H9 (cell line): ENCODE results near the gene STPG3. TPM values are rescaled to one million over a fixed set of nuclear protein-coding genes. Genes with fewer than 3 reads are reported as not detected.

Experiments
- DNase-seq: peaks from one replicate; pipeline ENCODE4 v3.0.0-alpha.2; 2017
- H2AFZ ChIP-seq: one replicate; pipeline ENCODE4 v1.6.1; 2013; ENCODE audit warnings: mild to moderate bottlenecking, low read length, control low read depth, moderate library complexity
- H2AK5ac ChIP-seq: 2 replicates; pipeline ENCODE4 v1.6.1; 2013; ENCODE audit warnings: low read length, control low read depth, mixed read lengths; ENCODE audit not compliant: insufficient read length
- H2BK120ac ChIP-seq: one replicate; pipeline ENCODE4 v1.6.1; 2013; ENCODE audit warnings: low read depth, mild to moderate bottlenecking, low read length, control low read depth, inconsistent platforms; ENCODE audit not compliant: poor library complexity, severe bottlenecking
- H2BK12ac ChIP-seq: 2 replicates; pipeline ENCODE4 v1.6.1; 2013; ENCODE audit warnings: low read length, control low read depth, mixed read lengths, low read depth; ENCODE audit not compliant: insufficient read length
- H2BK15ac ChIP-seq: 2 replicates; pipeline ENCODE4 v1.6.1; 2013; ENCODE audit warnings: low read depth, low read length, control low read depth
- H2BK20ac ChIP-seq: one replicate; pipeline ENCODE4 v1.6.1; 2013; ENCODE audit warnings: low read depth, mild to moderate bottlenecking, low read length, control low read depth, inconsistent platforms; ENCODE audit not compliant: poor library complexity, severe bottlenecking
- H2BK5ac ChIP-seq: 2 replicates; pipeline ENCODE4 v1.6.1; 2013; ENCODE audit warnings: low read length, control low read depth, mixed read lengths; ENCODE audit not compliant: insufficient read length
- H3K14ac ChIP-seq: 2 replicates; pipeline ENCODE4 v1.6.1; 2013; ENCODE audit warnings: low read length, control low read depth; ENCODE audit not compliant: insufficient read depth
- H3K18ac ChIP-seq: 2 replicates; pipeline ENCODE4 v1.6.1; 2013; ENCODE audit warnings: low read depth, mild to moderate bottlenecking, mixed read lengths, low read length, control low read depth; ENCODE audit not compliant: insufficient read length
- H3K23ac ChIP-seq: 2 replicates; pipeline ENCODE4 v1.6.1; 2013; ENCODE audit warnings: low read length, control low read depth, mixed read lengths, low read depth; ENCODE audit not compliant: insufficient read length
- H3K23me2 ChIP-seq: 2 replicates; pipeline ENCODE4 v1.6.1; 2013; ENCODE audit warnings: low read depth, mild to moderate bottlenecking, mixed read lengths, low read length, control low read depth; ENCODE audit not compliant: insufficient read length, poor library complexity, severe bottlenecking
- H3K27ac ChIP-seq: 2 replicates; pipeline ENCODE4 v1.5.1; 2013; ENCODE audit warnings: low read length, control low read depth, mixed read lengths, low read depth; ENCODE audit not compliant: insufficient read length
- H3K27me3 ChIP-seq: 2 replicates; pipeline ENCODE4 v1.6.1; 2013; ENCODE audit warnings: low read length, control low read depth, inconsistent platforms; ENCODE audit not compliant: insufficient read depth
- H3K4ac ChIP-seq: 2 replicates; pipeline ENCODE4 v1.6.1; 2013; ENCODE audit warnings: low read depth, mild to moderate bottlenecking, control low read depth, inconsistent platforms, low read length, moderate library complexity
- H3K4me1 ChIP-seq: 2 replicates; pipeline ENCODE4 v1.6.1; 2013; ENCODE audit warnings: low read length, control low read depth, inconsistent platforms; ENCODE audit not compliant: insufficient read depth
- H3K4me2 ChIP-seq: 2 replicates; pipeline ENCODE4 v1.6.1; 2013; ENCODE audit warnings: low read length, control low read depth, mixed read lengths; ENCODE audit not compliant: insufficient read length, insufficient read depth
- H3K56ac ChIP-seq: 2 replicates; pipeline ENCODE4 v1.6.1; 2013; ENCODE audit warnings: low read depth, mild to moderate bottlenecking, mixed read lengths, low read length, control low read depth; ENCODE audit not compliant: insufficient read length
- H3K79me1 ChIP-seq: 2 replicates; pipeline ENCODE4 v1.6.1; 2013; ENCODE audit warnings: low read depth, mild to moderate bottlenecking, moderate library complexity, low read length, control low read depth, inconsistent platforms; ENCODE audit not compliant: insufficient read depth, poor library complexity, severe bottlenecking
- H3K79me2 ChIP-seq: 2 replicates; pipeline ENCODE4 v1.6.1; 2013; ENCODE audit warnings: low read length, control low read depth, inconsistent platforms; ENCODE audit not compliant: insufficient read depth
- H3K9ac ChIP-seq: 2 replicates; pipeline ENCODE4 v1.6.1; 2013; ENCODE audit warnings: low read length, control low read depth, mixed read lengths; ENCODE audit not compliant: insufficient read length; ENCODE audit errors: extremely low read depth
- H3K9me3 ChIP-seq: one replicate; pipeline ENCODE4 v1.6.1; 2013; ENCODE audit warnings: low read depth, low read length, inconsistent platforms; ENCODE audit not compliant: control insufficient read depth
- H3T11ph ChIP-seq: one replicate; pipeline ENCODE4 v1.6.1; 2013; ENCODE audit warnings: mild to moderate bottlenecking, low read length, control low read depth, inconsistent platforms
- H4K20me1 ChIP-seq: one replicate; pipeline ENCODE4 v1.6.1; 2013; ENCODE audit not compliant: control insufficient read depth, insufficient read length, insufficient read depth
- H4K5ac ChIP-seq: 2 replicates; pipeline ENCODE4 v1.6.1; 2013; ENCODE audit warnings: low read depth, mild to moderate bottlenecking, mixed read lengths, low read length, control low read depth; ENCODE audit not compliant: insufficient read length
- H4K8ac ChIP-seq: replicated peaks from 2 replicates; pipeline ENCODE4 v1.6.1; 2013; ENCODE audit warnings: low read length, control low read depth, mixed read lengths, low read depth; ENCODE audit not compliant: insufficient read length
- H4K91ac ChIP-seq: 2 replicates; pipeline ENCODE4 v1.6.1; 2013; ENCODE audit warnings: low read depth, mild to moderate bottlenecking, moderate library complexity, mixed read lengths, low read length, control low read depth; ENCODE audit not compliant: insufficient read length
- H3K27ac Mint-ChIP-seq, 3 experiments: 2 replicates in 2 of 3; 3 replicates in 1 of 3; pipeline ENCODE4 v1.8.0; 2020 to 2021; ENCODE audit warnings: mixed read lengths in 3 of 3, mild to moderate bottlenecking in 1 of 3, moderate library complexity in 1 of 3
- H3K27me3 Mint-ChIP-seq: 2 replicates; pipeline ENCODE4 v1.8.0; 2021; ENCODE audit warnings: low read depth, mild to moderate bottlenecking, moderate library complexity, mixed read lengths
- H3K36me3 Mint-ChIP-seq, 3 experiments: 2 replicates in 2 of 3; 3 replicates in 1 of 3; pipeline ENCODE4 v1.8.0; 2020 to 2021; ENCODE audit warnings: low read depth in 3 of 3, mixed read lengths in 3 of 3; ENCODE audit not compliant: insufficient read depth in 1 of 3
- H3K4me1 Mint-ChIP-seq, 2 experiments: 2 replicates each; pipeline ENCODE4 v1.8.0; 2020; ENCODE audit warnings: mixed read lengths in 2 of 2
- H3K4me3 Mint-ChIP-seq, 2 experiments: 2 replicates in 1 of 2; 3 replicates in 1 of 2; pipeline ENCODE4 v1.8.0; 2020 to 2021; ENCODE audit warnings: mild to moderate bottlenecking in 2 of 2, mixed read lengths in 2 of 2, moderate library complexity in 1 of 2
- H3K9me3 Mint-ChIP-seq, 2 experiments: 2 replicates in 1 of 2; 3 replicates in 1 of 2; pipeline ENCODE4 v1.8.0; 2020; ENCODE audit warnings: mild to moderate bottlenecking in 2 of 2, mixed read lengths in 2 of 2, moderate library complexity in 1 of 2
- WGBS: extraction: QIAGEN DNeasy Blood & Tissue Kit; methylation state at CpG from one replicate; pipeline ENCODE4 v1.1.7; 2013; ENCODE audit warnings: missing lambda C conversion rate, low lambda C conversion rate, mixed read lengths; ENCODE audit not compliant: insufficient read length; ENCODE audit errors: extremely low coverage; 5-methylcytosine and 5-hydroxymethylcytosine counted together
- total RNA-seq: library from RNA; stranded (reverse); gene quantifications from 2 replicates; pipeline ENCODE4 v1.2.1, GENCODE V29; 2021
- TF ChIP-seq, protein P1 (sequence below): fragments of 200-600 bp; sonication (generic); conservative IDR thresholded peaks from 3 replicates; pipeline ENCODE4 v1.8.0; 2021; ENCODE audit warnings: antibody characterized with exemption, mild to moderate bottlenecking

Gene STPG3
- total RNA-seq, 1 experiment from 2014 or later = not detected

DNA sequence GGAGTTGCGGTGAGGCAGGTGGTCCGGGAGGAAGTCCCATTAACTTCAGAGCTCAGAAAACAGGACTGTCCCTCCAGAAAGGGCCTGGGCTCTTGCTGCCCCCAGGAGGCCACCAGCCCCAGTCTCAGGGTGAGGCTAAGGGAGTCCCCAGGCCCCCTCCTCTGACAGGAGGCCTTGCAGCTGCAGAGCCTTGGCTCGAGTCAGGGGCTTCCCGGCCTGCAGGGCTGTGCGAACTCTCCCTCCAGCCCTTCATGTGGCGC, 3.2 kb upstream of the STPG3 start:
- WGBS = no CpG with 5 or more reads among the region's 6 CpGs
- H2BK12ac ChIP-seq = no peak overlapping the region
- H3K23me2 ChIP-seq = no peaks in the 10 kb centered on the region
- H3K36me3 Mint-ChIP-seq = peaks cover 5 to 12% (median 9%) of the 10 kb centered on the region in 3 experiments; a peak in 6 of 7 replicates
- H3K79me2 ChIP-seq = no peaks in the 10 kb centered on the region
- no peak overlapping the region for H2BK20ac ChIP-seq
- H3K79me1 ChIP-seq = no peaks in the 10 kb centered on the region
- H2BK15ac ChIP-seq = no peak overlapping the region
- peaks cover 12 to 20% of the 10 kb centered on the region in 2 experiments for H3K4me1 Mint-ChIP-seq
- H3K27me3 ChIP-seq = no peaks in the 10 kb centered on the region
- H3K4me1 ChIP-seq = no peaks in the 10 kb centered on the region; the same call in 1 of the 2 replicates
- DNase-seq = no peak
- H3K4me3 Mint-ChIP-seq = no peak overlapping the region
- no peak overlapping the region for H3K18ac ChIP-seq
- no peak overlapping the region for H4K5ac ChIP-seq
- H2AK5ac ChIP-seq = no peak overlapping the region
- no peak overlapping the region; the same call in 1 of the 2 replicates for H3K14ac ChIP-seq
- H3K9me3 ChIP-seq = no peaks in the 10 kb centered on the region
- H3K9ac ChIP-seq = no peak overlapping the region
- no peak overlapping the region for H3K4me2 ChIP-seq
- H3T11ph ChIP-seq = no peak overlapping the region
- no peak overlapping the region for H4K91ac ChIP-seq
- H2BK120ac ChIP-seq = no peak overlapping the region
- no peak overlapping the region for H3K27ac Mint-ChIP-seq
- no peak overlapping the region for H3K56ac ChIP-seq
- H3K27me3 Mint-ChIP-seq = peaks cover 40% of the 10 kb centered on the region
- H4K8ac ChIP-seq = no peak overlapping the region
- TF ChIP-seq, protein P1, sequence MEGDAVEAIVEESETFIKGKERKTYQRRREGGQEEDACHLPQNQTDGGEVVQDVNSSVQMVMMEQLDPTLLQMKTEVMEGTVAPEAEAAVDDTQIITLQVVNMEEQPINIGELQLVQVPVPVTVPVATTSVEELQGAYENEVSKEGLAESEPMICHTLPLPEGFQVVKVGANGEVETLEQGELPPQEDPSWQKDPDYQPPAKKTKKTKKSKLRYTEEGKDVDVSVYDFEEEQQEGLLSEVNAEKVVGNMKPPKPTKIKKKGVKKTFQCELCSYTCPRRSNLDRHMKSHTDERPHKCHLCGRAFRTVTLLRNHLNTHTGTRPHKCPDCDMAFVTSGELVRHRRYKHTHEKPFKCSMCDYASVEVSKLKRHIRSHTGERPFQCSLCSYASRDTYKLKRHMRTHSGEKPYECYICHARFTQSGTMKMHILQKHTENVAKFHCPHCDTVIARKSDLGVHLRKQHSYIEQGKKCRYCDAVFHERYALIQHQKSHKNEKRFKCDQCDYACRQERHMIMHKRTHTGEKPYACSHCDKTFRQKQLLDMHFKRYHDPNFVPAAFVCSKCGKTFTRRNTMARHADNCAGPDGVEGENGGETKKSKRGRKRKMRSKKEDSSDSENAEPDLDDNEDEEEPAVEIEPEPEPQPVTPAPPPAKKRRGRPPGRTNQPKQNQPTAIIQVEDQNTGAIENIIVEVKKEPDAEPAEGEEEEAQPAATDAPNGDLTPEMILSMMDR = no peak
- no peak overlapping the region for H2AFZ ChIP-seq
- no peak overlapping the region for H3K27ac ChIP-seq
- H3K23ac ChIP-seq = no peak overlapping the region
- H3K9me3 Mint-ChIP-seq = no peaks in the 10 kb centered on the region; a peak in 1 of 5 replicates
- no peak overlapping the region for H3K4ac ChIP-seq
- no peak overlapping the region for H2BK5ac ChIP-seq
- peaks cover 3% of the 10 kb centered on the region for H4K20me1 ChIP-seq
